ENCODE results near the gene ZNF175.
"Not testable (repeated sequence)": the region's sequence is repeated elsewhere in the genome, so short reads cannot be mapped to it uniquely, and the experiment has no call there.

ZNF175 gene

GRCh38 chr19:51626675-51627074, 55.6 kb downstream of the ZNF175 start:
- no peak overlapping the region for H3K4me3 ChIP-seq (replicated peaks; ENCODE audit: insufficient read depth, low read length)
- no peak for DNase-seq (ENCODE audit: low read depth in 1 of 2, low spot score in 1 of 2)
- no peaks in the 10 kb centered on the region for H3K27me3 ChIP-seq (ENCODE audit: insufficient read depth, poor library complexity, severe bottlenecking)
- H3K27ac ChIP-seq (replicated peaks) = no peak overlapping the region
- no peak for TF ChIP-seq REST (IDR thresholded peaks at IDR 0.05; ENCODE audit: insufficient replicate concordance, low read depth)
- TF ChIP-seq GABPA (IDR thresholded peaks at IDR 0.05; ENCODE audit: low read depth) = no peak
- no peak for TF ChIP-seq CTCF (IDR thresholded peaks at IDR 0.05; ENCODE audit: insufficient read depth, low read length)
- no peak for TF ChIP-seq POLR2AphosphoS5 (IDR thresholded peaks at IDR 0.05; ENCODE audit: low read depth)
- TF ChIP-seq SPI1 (IDR thresholded peaks at IDR 0.05; ENCODE audit: borderline replicate concordance, low read depth) = no peak

GRCh38 chr19:51627491-51628138, 56.5 kb downstream of the ZNF175 start:
- TF ChIP-seq POLR2AphosphoS5 (IDR thresholded peaks at IDR 0.05; ENCODE audit: low read depth) = no peak
- no peak for TF ChIP-seq REST (IDR thresholded peaks at IDR 0.05; ENCODE audit: insufficient replicate concordance, low read depth)
- TF ChIP-seq GABPA (IDR thresholded peaks at IDR 0.05; ENCODE audit: low read depth) = no peak
- TF ChIP-seq CTCF (IDR thresholded peaks at IDR 0.05; ENCODE audit: insufficient read depth, low read length) = no peak
- no peak for TF ChIP-seq SPI1 (IDR thresholded peaks at IDR 0.05; ENCODE audit: borderline replicate concordance, low read depth)
- Histone ChIP-seq H3K4me3 (replicated peaks; ENCODE audit: insufficient read depth, low read length) (0 out of 2 replicates have a peak overlapping the region, but pooled peaks have one; percentile 33), H3K27me3 (ENCODE audit: insufficient read depth, poor library complexity, severe bottlenecking) (no peaks in the 10 kb centered on the region), H3K27ac (replicated peaks) (no peak overlapping the region)
- DNase-seq (ENCODE audit: low read depth in 1 of 2, low spot score in 1 of 2) = no peak

- peak in 1 of 2 experiments; percentile 49 for DNase-seq (ENCODE audit: low read depth in 1 of 2, low spot score in 1 of 2)
- H3K27ac ChIP-seq (replicated peaks) = no peak overlapping the region
- no peaks in the 10 kb centered on the region for H3K27me3 ChIP-seq (ENCODE audit: insufficient read depth, poor library complexity, severe bottlenecking)
- peak overlapping the region; percentile 33 for H3K4me3 ChIP-seq (replicated peaks; ENCODE audit: insufficient read depth, low read length)
- TF ChIP-seq REST (IDR thresholded peaks at IDR 0.05; ENCODE audit: insufficient replicate concordance, low read depth) (no peak), CTCF (IDR thresholded peaks at IDR 0.05; ENCODE audit: insufficient read depth, low read length) (no peak), POLR2AphosphoS5 (IDR thresholded peaks at IDR 0.05; ENCODE audit: low read depth) (no peak), GABPA (IDR thresholded peaks at IDR 0.05; ENCODE audit: low read depth) (no peak)
Measured at GRCh38 chr19:51628153-51628939, 57.3 kb downstream of the ZNF175 start.

- peak in 1 of 2 experiments; percentile 61 for DNase-seq (ENCODE audit: low read depth in 1 of 2, low spot score in 1 of 2)
- H3K27ac ChIP-seq (replicated peaks) = peak within 1 kb of the TSS; percentile 69
- not testable (repeated sequence) for H3K27me3 ChIP-seq (ENCODE audit: insufficient read depth, poor library complexity, severe bottlenecking)
- peak within 1 kb of the TSS; percentile 33 for H3K4me3 ChIP-seq (replicated peaks; ENCODE audit: insufficient read depth, low read length)
Measured at GRCh38 chr19:51630315-51630714, 59.2 kb downstream of the ZNF175 start, which contains the start of gene SIGLEC5. TSS of gene SIGLEC5 (minus strand) at chr19:51630401. CDS start at chr19:51630335, 66 bp downstream.
